SK-N-SH (cell line): Measurements from ENCODE around the gene PPHLN1. TPM values are rescaled to one million over a fixed set of nuclear protein-coding genes. Genes with fewer than 3 reads are reported as not detected.
A peak's percentile ranks its signal among the peaks of the same experiment; 100 is the strongest.

Experiments used
- CTCF ChIA-PET: fragments of 300-600, 350-600 bp; formaldehyde crosslinking; extraction: SDS; loops from one replicate; lab custom pipeline; 2021; lab: Yijun Ruan, JAX
- POLR2A ChIA-PET: fragments of 350-600 bp; sonication (Branson Sonifier 250); formaldehyde crosslinking; extraction: SDS; loops from one replicate; lab custom pipeline; 2020; ENCODE audit warnings: antibody characterized with exemption, inconsistent platforms; lab: Yijun Ruan, JAX
- DNase-seq: peaks from one replicate; pipeline ENCODE4 v3.0.0; 2012
- H2AFZ ChIP-seq: fragments of 200-600 bp; sonication (generic); 2 replicates; pipeline ENCODE4 v1.8.1; 2016; ENCODE audit warnings: antibody characterized with exemption, mild to moderate bottlenecking, low read depth
- H3F3A ChIP-seq: fragments of 200-600 bp; sonication (generic); replicated peaks from 2 replicates; pipeline ENCODE3; 2016; ENCODE audit warnings: antibody characterized with exemption, mild to moderate bottlenecking; ENCODE audit not compliant: insufficient read depth
- H3K27ac ChIP-seq, 2 experiments: fragments of 200-500 bp in 1 of 2; fragments of 200-600 bp in 1 of 2; sonication (Bioruptor generic) in 1 of 2; sonication (generic), shearing (Covaris generic) in 1 of 2; 2 replicates each; pipeline versions ENCODE4 v1.5.1 to v1.6.1; 2014 to 2016; ENCODE audit warnings: low read depth in 2 of 2, inconsistent platforms in 1 of 2, low read length in 1 of 2, mild to moderate bottlenecking in 1 of 2, mixed read lengths in 1 of 2
- H3K27me3 ChIP-seq: fragments of 200-600 bp; sonication (generic), shearing (Covaris generic); 2 replicates; pipeline ENCODE4 v1.6.1; 2016; ENCODE audit warnings: mixed run types; ENCODE audit not compliant: insufficient read depth
- H3K36me3 ChIP-seq, 2 experiments: fragments of 200-500 bp in 1 of 2; fragments of 200-600 bp in 1 of 2; sonication (Bioruptor generic) in 1 of 2; sonication (generic) in 1 of 2; replicated peaks in 1 of 2; 2 replicates each; pipeline versions ENCODE3 to v1.5.1; 2014 to 2016; ENCODE audit warnings: low read length in 1 of 2, mild to moderate bottlenecking in 1 of 2; ENCODE audit not compliant: insufficient read depth in 2 of 2, control insufficient read depth in 1 of 2
- H3K4me1 ChIP-seq, 2 experiments: fragments of 200-500 bp in 1 of 2; fragments of 200-600 bp in 1 of 2; sonication (Bioruptor generic) in 1 of 2; sonication (generic), shearing (Covaris generic) in 1 of 2; 2 replicates each; pipeline versions ENCODE4 v1.5.1 to v1.6.1; 2014 to 2016; ENCODE audit warnings: low read depth in 1 of 2, low read length in 1 of 2, mixed run types in 1 of 2; ENCODE audit not compliant: insufficient read depth in 2 of 2, control insufficient read depth in 1 of 2
- H3K4me2 ChIP-seq: fragments of 200-600 bp; sonication (generic), shearing (Covaris generic); 2 replicates; pipeline ENCODE4 v1.6.1; 2017; ENCODE audit warnings: mixed run types
- H3K4me3 ChIP-seq, 2 experiments: fragments of 200-500 bp in 1 of 2; fragments of 200-600 bp in 1 of 2; sonication (Bioruptor generic) in 1 of 2; sonication (generic), shearing (Covaris generic) in 1 of 2; 2 replicates each; pipeline versions ENCODE4 v1.5.1 to v1.8.1; 2014 to 2016; ENCODE audit warnings: low read depth in 2 of 2, inconsistent platforms in 1 of 2, low read length in 1 of 2, mild to moderate bottlenecking in 1 of 2, mixed read lengths in 1 of 2, moderate library complexity in 1 of 2
- H3K79me2 ChIP-seq: fragments of 200-600 bp; sonication (generic); 2 replicates; pipeline ENCODE4 v1.8.1; 2017; ENCODE audit warnings: mild to moderate bottlenecking; ENCODE audit not compliant: insufficient read depth
- H3K9ac ChIP-seq: fragments of 200-600 bp; sonication (generic); 2 replicates; pipeline ENCODE4 v1.6.1; 2017; ENCODE audit warnings: mixed run types
- H3K9me2 ChIP-seq: fragments of 200-600 bp; sonication (generic); 2 replicates; pipeline ENCODE4 v1.6.1; 2017; ENCODE audit warnings: mixed run types
- H3K9me3 ChIP-seq: fragments of 200-600 bp; sonication (generic); 2 replicates; pipeline ENCODE4 v1.6.1; 2017; ENCODE audit warnings: mixed run types, mild to moderate bottlenecking, moderate library complexity
- H4K20me1 ChIP-seq: fragments of 200-600 bp; sonication (generic); 2 replicates; pipeline ENCODE4 v1.6.1; 2017; ENCODE audit warnings: mild to moderate bottlenecking, mixed run types; ENCODE audit not compliant: insufficient read depth
- ELF1 ChIP-seq: IDR thresholded peaks from 2 replicates; pipeline ENCODE4 v1.4.0; 2012
- FOSL2 ChIP-seq: IDR thresholded peaks from 2 replicates; pipeline ENCODE4 v1.4.0; 2012; ENCODE audit warnings: low read depth, mild to moderate bottlenecking, moderate library complexity, borderline replicate concordance
- FOXJ3 ChIP-seq: sonication (generic); formaldehyde crosslinking; IDR thresholded peaks from 2 replicates; pipeline ENCODE4 v1.5.1; 2020; ENCODE audit warnings: mild to moderate bottlenecking, missing genetic modification reagents
- FOXM1 ChIP-seq: IDR thresholded peaks from 2 replicates; pipeline ENCODE4 v1.4.0; 2012; ENCODE audit warnings: low read depth, mild to moderate bottlenecking
- GABPA ChIP-seq: IDR thresholded peaks from 2 replicates; pipeline ENCODE4 v1.4.0; 2012; ENCODE audit warnings: low read depth, mild to moderate bottlenecking
- GATA2 ChIP-seq: sonication (generic); formaldehyde crosslinking; IDR thresholded peaks from 2 replicates; pipeline ENCODE4 v1.5.0; 2020; ENCODE audit warnings: mild to moderate bottlenecking, missing genetic modification reagents
- MEF2A ChIP-seq: IDR thresholded peaks from 2 replicates; pipeline ENCODE4 v1.4.0; 2012; ENCODE audit warnings: low read depth, borderline replicate concordance
- MXI1 ChIP-seq: IDR thresholded peaks from 2 replicates; pipeline ENCODE4 v1.6.1; 2012; ENCODE audit warnings: mild to moderate bottlenecking, low read depth, low read length, improper control_type of control experiment
- POLR2AphosphoS5 ChIP-seq: IDR thresholded peaks from 2 replicates; pipeline ENCODE4 v1.6.1; 2012; ENCODE audit warnings: low read depth, low read length
- RAD21 ChIP-seq: IDR thresholded peaks from 2 replicates; pipeline ENCODE4 v1.6.1; 2012; ENCODE audit warnings: mild to moderate bottlenecking, low read length
- RCOR1 ChIP-seq: fragments of 150-350 bp; IDR thresholded peaks from 2 replicates; pipeline ENCODE4 v1.6.1; 2017; ENCODE audit warnings: antibody characterized with exemption, low read length
- RFX5 ChIP-seq: IDR thresholded peaks from 2 replicates; pipeline ENCODE4 v1.6.1; 2012; ENCODE audit warnings: mild to moderate bottlenecking, improper control_type of control experiment, low read length
- SIN3A ChIP-seq: IDR thresholded peaks from 2 replicates; pipeline ENCODE4 v1.6.1; 2012; ENCODE audit warnings: low read depth, mild to moderate bottlenecking, low read length, moderate library complexity, borderline replicate concordance
- SMC3 ChIP-seq: IDR thresholded peaks from 2 replicates; pipeline ENCODE4 v1.6.1; 2012; ENCODE audit warnings: low read depth, low read length, improper control_type of control experiment
- TEAD4 ChIP-seq: IDR thresholded peaks from 2 replicates; pipeline ENCODE4 v1.4.0; 2012; ENCODE audit warnings: mild to moderate bottlenecking, borderline replicate concordance; ENCODE audit not compliant: insufficient read depth
- YY1 ChIP-seq: IDR thresholded peaks from 2 replicates; pipeline ENCODE4 v1.4.0; 2012; ENCODE audit warnings: low read depth, mild to moderate bottlenecking
- WGBS: methylation state at CpG from one replicate; pipeline ENCODE4 v1.1.6; 2017; ENCODE audit warnings: low lambda C conversion rate; 5-methylcytosine and 5-hydroxymethylcytosine counted together
- polyA plus RNA-seq, 3 experiments: library from polyadenylated mRNA; depleted of rRNA; stranded (reverse); fragments of >200 nt; gene quantifications; 2 replicates each; pipeline ENCODE4 v1.2.3, GENCODE V29; 2012
- TF ChIP-seq, protein P1 (sequence below): IDR thresholded peaks from 2 replicates; pipeline ENCODE4 v1.4.0; 2012; ENCODE audit warnings: low read depth, borderline replicate concordance
- TF ChIP-seq, protein P2 (sequence below): IDR thresholded peaks from 2 replicates; pipeline ENCODE4 v1.4.0; 2012; ENCODE audit warnings: low read depth, borderline replicate concordance
- TF ChIP-seq, protein P3 (sequence below): IDR thresholded peaks from 2 replicates; pipeline ENCODE4; 2012
- TF ChIP-seq, protein P4 (sequence below): IDR thresholded peaks from 2 replicates; pipeline ENCODE4 v1.4.0; 2012; ENCODE audit warnings: low read depth

Gene PPHLN1
- polyA plus RNA-seq, 1 of the 3 experiments (the other 2 are of a cell fraction) = 55.4 TPM

DNA sequence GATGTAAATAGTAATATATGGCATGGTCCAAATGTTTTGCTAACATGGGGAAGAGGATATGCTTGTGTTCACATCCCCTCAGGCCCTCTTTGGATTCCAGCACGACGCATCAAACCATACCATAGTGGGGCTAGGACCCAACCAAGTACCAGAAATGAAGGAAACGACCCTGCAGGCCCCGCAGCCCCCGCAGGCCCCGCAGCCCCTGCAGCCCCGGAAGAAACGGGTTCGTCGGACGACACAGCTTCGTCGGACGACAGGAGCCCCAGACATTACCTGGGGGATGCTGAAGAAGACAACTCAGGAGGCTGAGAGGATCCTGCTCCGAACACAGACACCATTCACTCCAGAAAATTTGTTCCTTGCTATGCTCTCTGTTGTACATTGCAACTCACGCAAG lies 119.9 kb downstream of the PPHLN1 start:
- Histone ChIP-seq H3K9ac (no peak overlapping the region), H3K4me3 (no peak overlapping the region), H3K27me3 (no peaks in the 10 kb centered on the region), H3K9me3 (no peaks in the 10 kb centered on the region), H2AFZ (no peak overlapping the region), H3K4me2 (no peak overlapping the region), H4K20me1 (no peaks in the 10 kb centered on the region), H3K27ac (no peak overlapping the region), H3F3A (peaks cover 4% of the 10 kb centered on the region), H3K36me3 (peaks cover 41 to 43% of the 10 kb centered on the region in 2 experiments), H3K9me2 (no peaks in the 10 kb centered on the region), H3K4me1 (peaks cover 4 to 6% of the 10 kb centered on the region in 2 experiments; a peak in 3 of 4 replicates), H3K79me2 (no peaks in the 10 kb centered on the region)
- 91% methylated on average over 12 of the region's 16 CpGs for WGBS
- ChIA-PET POLR2A (no interaction called here), CTCF (interaction anchor here (1.1 kb wide), 1 partner anchor 37 kb away, joined by 3 read pairs; no protein-coding TSS in a partner anchor)
- no peak for DNase-seq
- TF ChIP-seq SIN3A (no peak), GABPA (no peak), RFX5 (no peak), GATA2 (no peak), MEF2A (no peak), FOSL2 (no peak), RAD21 (no peak), YY1 (no peak), RCOR1 (no peak), ELF1 (no peak), TEAD4 (no peak)
- TF ChIP-seq, protein P1, sequence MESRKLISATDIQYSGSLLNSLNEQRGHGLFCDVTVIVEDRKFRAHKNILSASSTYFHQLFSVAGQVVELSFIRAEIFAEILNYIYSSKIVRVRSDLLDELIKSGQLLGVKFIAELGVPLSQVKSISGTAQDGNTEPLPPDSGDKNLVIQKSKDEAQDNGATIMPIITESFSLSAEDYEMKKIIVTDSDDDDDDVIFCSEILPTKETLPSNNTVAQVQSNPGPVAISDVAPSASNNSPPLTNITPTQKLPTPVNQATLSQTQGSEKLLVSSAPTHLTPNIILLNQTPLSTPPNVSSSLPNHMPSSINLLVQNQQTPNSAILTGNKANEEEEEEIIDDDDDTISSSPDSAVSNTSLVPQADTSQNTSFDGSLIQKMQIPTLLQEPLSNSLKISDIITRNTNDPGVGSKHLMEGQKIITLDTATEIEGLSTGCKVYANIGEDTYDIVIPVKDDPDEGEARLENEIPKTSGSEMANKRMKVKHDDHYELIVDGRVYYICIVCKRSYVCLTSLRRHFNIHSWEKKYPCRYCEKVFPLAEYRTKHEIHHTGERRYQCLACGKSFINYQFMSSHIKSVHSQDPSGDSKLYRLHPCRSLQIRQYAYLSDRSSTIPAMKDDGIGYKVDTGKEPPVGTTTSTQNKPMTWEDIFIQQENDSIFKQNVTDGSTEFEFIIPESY = no peak
- TF ChIP-seq, protein P2, sequence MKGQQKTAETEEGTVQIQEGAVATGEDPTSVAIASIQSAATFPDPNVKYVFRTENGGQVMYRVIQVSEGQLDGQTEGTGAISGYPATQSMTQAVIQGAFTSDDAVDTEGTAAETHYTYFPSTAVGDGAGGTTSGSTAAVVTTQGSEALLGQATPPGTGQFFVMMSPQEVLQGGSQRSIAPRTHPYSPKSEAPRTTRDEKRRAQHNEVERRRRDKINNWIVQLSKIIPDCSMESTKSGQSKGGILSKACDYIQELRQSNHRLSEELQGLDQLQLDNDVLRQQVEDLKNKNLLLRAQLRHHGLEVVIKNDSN = no peak
- TF ChIP-seq, protein P3, sequence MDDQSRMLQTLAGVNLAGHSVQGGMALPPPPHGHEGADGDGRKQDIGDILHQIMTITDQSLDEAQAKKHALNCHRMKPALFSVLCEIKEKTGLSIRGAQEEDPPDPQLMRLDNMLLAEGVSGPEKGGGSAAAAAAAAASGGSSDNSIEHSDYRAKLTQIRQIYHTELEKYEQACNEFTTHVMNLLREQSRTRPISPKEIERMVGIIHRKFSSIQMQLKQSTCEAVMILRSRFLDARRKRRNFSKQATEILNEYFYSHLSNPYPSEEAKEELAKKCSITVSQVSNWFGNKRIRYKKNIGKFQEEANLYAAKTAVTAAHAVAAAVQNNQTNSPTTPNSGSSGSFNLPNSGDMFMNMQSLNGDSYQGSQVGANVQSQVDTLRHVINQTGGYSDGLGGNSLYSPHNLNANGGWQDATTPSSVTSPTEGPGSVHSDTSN = no peak
- TF ChIP-seq, protein P4, sequence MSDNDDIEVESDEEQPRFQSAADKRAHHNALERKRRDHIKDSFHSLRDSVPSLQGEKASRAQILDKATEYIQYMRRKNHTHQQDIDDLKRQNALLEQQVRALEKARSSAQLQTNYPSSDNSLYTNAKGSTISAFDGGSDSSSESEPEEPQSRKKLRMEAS = no peak

DNA sequence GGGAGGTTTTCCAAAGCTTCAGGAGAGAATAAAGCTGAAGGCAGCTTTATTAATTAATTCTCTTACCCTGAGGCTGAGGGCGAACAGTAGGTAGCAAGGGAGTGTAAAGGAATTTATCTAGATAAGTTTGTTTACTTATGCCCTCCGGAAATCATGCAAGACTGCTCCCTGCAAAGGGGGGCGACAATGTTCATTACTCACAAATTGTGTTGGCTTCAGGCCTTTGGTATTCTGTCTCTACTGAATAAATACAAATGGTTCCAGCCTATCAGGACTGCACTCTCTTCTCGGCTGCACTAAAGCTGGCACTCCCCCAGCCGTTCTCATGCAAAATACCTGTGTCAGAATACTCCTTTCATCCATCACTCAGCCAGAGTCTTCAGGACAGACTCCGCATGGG lies 120.8 kb downstream of the PPHLN1 start:
- ChIA-PET CTCF (interaction anchor here (1.1 kb wide), 1 partner anchor 36 kb away, joined by 3 read pairs; no protein-coding TSS in a partner anchor), POLR2A (no interaction called here)
- Histone ChIP-seq H3K36me3 (peaks cover 35 to 42% of the 10 kb centered on the region in 2 experiments), H3K4me1 (peaks cover 4 to 6% of the 10 kb centered on the region in 2 experiments; a peak in 3 of 4 replicates), H4K20me1 (no peaks in the 10 kb centered on the region), H3K27ac (peak overlapping the region; percentile 27 to 34; a peak in 2 of 4 replicates), H3K9ac (no peak overlapping the region), H2AFZ (no peak overlapping the region), H3F3A (peaks cover 4% of the 10 kb centered on the region), H3K9me3 (no peaks in the 10 kb centered on the region), H3K79me2 (no peaks in the 10 kb centered on the region), H3K4me3 (no peak overlapping the region), H3K27me3 (no peaks in the 10 kb centered on the region), H3K9me2 (no peaks in the 10 kb centered on the region), H3K4me2 (no peak overlapping the region)
- 38% methylated on average over 6 of the region's 6 CpGs for WGBS
- no peak for DNase-seq
- TF ChIP-seq, protein P1 = no peak
- no peak for TF ChIP-seq FOXM1
- no peak for TF ChIP-seq MXI1
- TF ChIP-seq FOSL2 = no peak
- TF ChIP-seq, protein P4 = no peak
- TF ChIP-seq RAD21 = no peak
- TF ChIP-seq RCOR1 = no peak
- TF ChIP-seq FOXJ3 = no peak
- no peak for TF ChIP-seq TEAD4
- TF ChIP-seq POLR2AphosphoS5 = no peak
- TF ChIP-seq SMC3 = no peak
